Measurements from ENCODE around the gene SMDT1. TPM values are rescaled to one million over a fixed set of nuclear protein-coding genes. Genes with fewer than 3 reads are reported as not detected.
"Not testable (repeated sequence)": the region's sequence is repeated elsewhere in the genome, so short reads cannot be mapped to it uniquely, and the experiment has no call there.

SMDT1 gene
- total and polyA plus RNA-seq, 2 donors (not counting 1 experiment from before 2014, with no cell fraction given) = 122 to 140 TPM

DNA sequence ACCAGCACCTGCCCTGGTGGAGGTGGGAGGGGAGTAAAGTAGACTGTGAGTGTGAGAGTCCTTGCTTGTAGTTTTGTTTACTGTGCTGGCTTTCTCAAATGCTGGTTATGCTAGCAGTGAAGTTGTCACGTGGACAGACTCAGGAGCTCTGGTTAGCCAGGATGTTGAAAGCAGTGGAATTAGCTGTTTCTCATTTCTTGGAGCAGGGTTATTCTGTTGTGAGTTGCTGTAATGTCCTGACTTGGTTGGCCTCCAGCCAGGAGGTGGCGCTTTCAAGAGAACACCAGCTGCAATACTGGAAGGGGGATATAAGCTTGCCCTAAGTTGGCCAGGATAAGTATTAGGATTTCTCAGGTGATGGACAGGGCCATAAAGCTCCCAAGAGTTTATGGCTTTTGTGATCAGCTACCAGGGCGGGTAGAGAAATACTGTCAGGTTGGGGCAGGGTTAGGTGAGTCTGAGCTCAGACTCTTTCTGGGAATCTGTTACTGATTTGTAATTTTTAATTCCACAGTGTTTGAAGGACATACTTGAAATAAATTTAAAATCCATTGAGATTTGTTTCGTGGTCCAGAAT is 37.4 kb downstream of the SMDT1 start:
- POLR2A ChIA-PET = interaction anchor here (0.5 kb wide), 1 partner anchor 74 kb away, joined by 6 read pairs; no protein-coding TSS in a partner anchor

DNA sequence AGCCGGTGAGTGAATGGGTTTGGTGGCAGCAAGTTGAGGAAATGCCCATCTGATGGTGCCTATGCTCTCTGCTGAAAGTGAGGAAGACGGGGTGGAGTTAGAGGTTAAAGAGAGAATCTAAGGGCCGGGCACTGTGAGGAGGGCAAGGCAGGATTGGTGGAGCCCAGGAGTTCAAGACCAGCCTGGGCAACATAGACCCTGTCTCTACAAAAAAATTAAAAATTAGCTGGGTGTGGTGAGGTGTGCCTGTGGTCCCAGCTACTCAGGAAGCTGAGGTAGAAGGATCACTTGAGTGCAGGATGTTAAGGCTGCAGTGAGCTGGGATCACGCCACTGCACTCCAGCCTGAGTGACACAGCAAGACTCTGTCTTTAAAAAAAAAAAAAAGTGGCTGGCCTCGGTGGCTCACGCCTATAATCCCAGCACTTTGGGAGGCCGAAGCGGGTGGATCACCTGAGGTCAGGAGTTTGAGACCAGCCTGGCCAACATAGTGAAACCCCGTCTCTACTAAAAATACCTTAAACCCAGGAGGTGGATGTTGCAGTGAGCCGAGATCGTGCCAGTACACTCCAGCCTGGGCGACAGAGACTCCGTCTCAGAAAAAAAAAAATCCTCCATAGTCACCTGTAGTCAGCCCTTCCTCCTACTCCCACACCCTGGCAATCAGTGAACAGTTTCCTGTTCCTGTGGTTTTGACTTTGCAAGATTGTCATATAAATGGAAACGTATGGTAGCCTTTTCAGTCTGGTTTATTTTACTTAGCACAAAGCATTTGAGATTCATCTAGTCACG is 40.9 kb downstream of the SMDT1 start:
- Mint-ChIP-seq H3K27ac (peak overlapping the region; percentile 1), H3K4me3 (peak overlapping the region; percentile 59), H3K4me1 (peaks cover 20% of the 10 kb centered on the region)
- CTCF ChIA-PET; H3K27me3 Mint-ChIP-seq; H3K9me3 Mint-ChIP-seq (ENCODE audit: insufficient read depth); H3K36me3 ChIP-seq (replicated peaks in 1 of 2; ENCODE audit: control extremely low read depth in 1 of 2, control insufficient read depth in 1 of 2, extremely low read depth in 1 of 2, insufficient read depth in 2 of 2, low read length in 1 of 2); H3K27me3 ChIP-seq (replicated peaks in 1 of 4; ENCODE audit: control extremely low read depth in 1 of 4, control insufficient read depth in 3 of 4, insufficient read depth in 4 of 4, low read length in 3 of 4); DNase-seq; H2AFZ ChIP-seq (ENCODE audit: insufficient read depth, low read depth, low read length, poor library complexity, severe bottlenecking); POLR2A ChIA-PET; H4K20me1 ChIP-seq (ENCODE audit: control insufficient read depth, insufficient read depth, low read length, poor library complexity, severe bottlenecking); intact Hi-C loops (cut with micrococcal nuclease); H3K27ac ChIP-seq (ENCODE audit: low read length in 2 of 2); H3K79me2 ChIP-seq (ENCODE audit: control insufficient read depth, insufficient read depth, low read length): not testable (repeated sequence)
- WGBS (ENCODE audit: insufficient coverage) = 7% methylated on average over 12 of the region's 15 CpGs
- Histone ChIP-seq H3K4me2 (replicated peaks; ENCODE audit: low read depth, low read length, poor library complexity, severe bottlenecking) (peak overlapping the region; percentile 61), H3K4me3 (ENCODE audit: control extremely low read depth in 1 of 5, extremely low read depth in 1 of 5, insufficient read depth in 1 of 5, low read depth in 2 of 5, low read length in 4 of 5) (peak overlapping the region in 1 of 5 experiments; percentile 5), H3K4me1 (ENCODE audit: control insufficient read depth in 2 of 2, insufficient read depth in 2 of 2, low read length in 2 of 2) (peaks cover 15 to 16% of the 10 kb centered on the region in 2 donors), H3K9ac (ENCODE audit: low read length) (peak overlapping the region; percentile 27), H3K9me3 (ENCODE audit: control extremely low read depth in 1 of 3, control insufficient read depth in 2 of 3, insufficient read depth in 1 of 3, low read length in 2 of 3) (peaks cover 0 to 12% (median 1%) of the 10 kb centered on the region in 3 donors)
- peak; percentile 21 for ATAC-seq (ENCODE audit: low read depth)

More for the DNA sequence above, 37.4 kb downstream of the SMDT1 start:
- H3K27ac Mint-ChIP-seq = no peak overlapping the region
- Histone ChIP-seq H3K4me1 (ENCODE audit: control insufficient read depth in 2 of 2, insufficient read depth in 2 of 2, low read length in 2 of 2) (peaks cover 15 to 16% of the 10 kb centered on the region in 2 donors), H3K4me3 (ENCODE audit: control extremely low read depth in 1 of 5, extremely low read depth in 1 of 5, insufficient read depth in 1 of 5, low read depth in 2 of 5, low read length in 4 of 5) (no peak overlapping the region), H2AFZ (ENCODE audit: insufficient read depth, low read depth, low read length, poor library complexity, severe bottlenecking) (no peak overlapping the region), H3K27ac (ENCODE audit: low read length in 2 of 2) (no peak overlapping the region), H3K9ac (ENCODE audit: low read length) (no peak overlapping the region), H3K36me3 (replicated peaks in 1 of 2; ENCODE audit: control extremely low read depth in 1 of 2, control insufficient read depth in 1 of 2, extremely low read depth in 1 of 2, insufficient read depth in 2 of 2, low read length in 1 of 2) (no peaks in the 10 kb centered on the region), H3K9me3 (ENCODE audit: control extremely low read depth in 1 of 3, control insufficient read depth in 2 of 3, insufficient read depth in 1 of 3, low read length in 2 of 3) (peaks cover 0 to 24% (median 11%) of the 10 kb centered on the region in 3 donors), H3K27me3 (replicated peaks in 1 of 4; ENCODE audit: control extremely low read depth in 1 of 4, control insufficient read depth in 3 of 4, insufficient read depth in 4 of 4, low read length in 3 of 4) (no peaks in the 10 kb centered on the region), H3K4me2 (replicated peaks; ENCODE audit: low read depth, low read length, poor library complexity, severe bottlenecking) (no peak overlapping the region), H3K79me2 (ENCODE audit: control insufficient read depth, insufficient read depth, low read length) (no peaks in the 10 kb centered on the region), H4K20me1 (ENCODE audit: control insufficient read depth, insufficient read depth, low read length, poor library complexity, severe bottlenecking) (no peaks in the 10 kb centered on the region)
- H3K4me3 Mint-ChIP-seq = no peak overlapping the region
- CTCF ChIA-PET = interaction anchor here (0.5 to 2.2 kb wide), 5 partner anchors 151 to 568 kb away, joined by 3 to 8 read pairs (median 4); no protein-coding TSS in a partner anchor
- peaks cover 2% of the 10 kb centered on the region for H3K9me3 Mint-ChIP-seq (ENCODE audit: insufficient read depth)
- intact Hi-C loops (cut with micrococcal nuclease) = no loop called here
- no peaks in the 10 kb centered on the region for H3K27me3 Mint-ChIP-seq
- ATAC-seq (ENCODE audit: low read depth) (no peak), DNase-seq (no peak)
- WGBS (ENCODE audit: insufficient coverage) = 94% methylated on average over 3 of the region's 4 CpGs
- TF ChIP-seq, protein P1, sequence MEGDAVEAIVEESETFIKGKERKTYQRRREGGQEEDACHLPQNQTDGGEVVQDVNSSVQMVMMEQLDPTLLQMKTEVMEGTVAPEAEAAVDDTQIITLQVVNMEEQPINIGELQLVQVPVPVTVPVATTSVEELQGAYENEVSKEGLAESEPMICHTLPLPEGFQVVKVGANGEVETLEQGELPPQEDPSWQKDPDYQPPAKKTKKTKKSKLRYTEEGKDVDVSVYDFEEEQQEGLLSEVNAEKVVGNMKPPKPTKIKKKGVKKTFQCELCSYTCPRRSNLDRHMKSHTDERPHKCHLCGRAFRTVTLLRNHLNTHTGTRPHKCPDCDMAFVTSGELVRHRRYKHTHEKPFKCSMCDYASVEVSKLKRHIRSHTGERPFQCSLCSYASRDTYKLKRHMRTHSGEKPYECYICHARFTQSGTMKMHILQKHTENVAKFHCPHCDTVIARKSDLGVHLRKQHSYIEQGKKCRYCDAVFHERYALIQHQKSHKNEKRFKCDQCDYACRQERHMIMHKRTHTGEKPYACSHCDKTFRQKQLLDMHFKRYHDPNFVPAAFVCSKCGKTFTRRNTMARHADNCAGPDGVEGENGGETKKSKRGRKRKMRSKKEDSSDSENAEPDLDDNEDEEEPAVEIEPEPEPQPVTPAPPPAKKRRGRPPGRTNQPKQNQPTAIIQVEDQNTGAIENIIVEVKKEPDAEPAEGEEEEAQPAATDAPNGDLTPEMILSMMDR (IDR thresholded peaks at IDR 0.05) = no peak
- TF ChIP-seq EZH2 (IDR thresholded peaks at IDR 0.05; ENCODE audit: borderline replicate concordance, insufficient read depth, low read depth, low read length, poor library complexity, severe bottlenecking) = no peak
- H3K4me1 Mint-ChIP-seq = peaks cover 20% of the 10 kb centered on the region

DNA sequence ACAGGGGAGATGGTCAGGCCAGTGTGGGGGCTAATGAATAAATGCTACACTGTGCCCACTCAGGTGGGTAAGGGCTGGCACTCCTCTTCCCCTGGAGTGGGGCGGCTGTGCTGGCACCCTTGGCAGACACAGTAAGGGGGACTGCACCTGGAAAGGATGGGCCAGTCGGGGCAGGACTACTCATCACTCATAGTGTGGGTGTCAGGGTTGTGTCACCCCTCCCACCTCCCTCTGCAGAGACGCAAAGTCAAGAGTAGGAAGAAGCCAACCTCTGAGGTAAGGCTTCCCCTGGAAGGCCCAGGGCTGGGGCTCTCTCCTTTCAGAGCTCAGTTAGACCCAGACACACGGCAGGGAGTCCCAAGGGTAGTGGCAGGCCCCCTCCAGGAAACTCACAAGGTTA is 44.0 kb downstream of the SMDT1 start:
- intact Hi-C loops (cut with micrococcal nuclease); CTCF ChIA-PET; H3K9me3 Mint-ChIP-seq (ENCODE audit: insufficient read depth); H3K9me3 ChIP-seq (ENCODE audit: control extremely low read depth in 1 of 3, control insufficient read depth in 2 of 3, insufficient read depth in 1 of 3, low read length in 2 of 3); H3K9ac ChIP-seq (ENCODE audit: low read length); H3K79me2 ChIP-seq (ENCODE audit: control insufficient read depth, insufficient read depth, low read length); H3K27me3 ChIP-seq (replicated peaks in 1 of 4; ENCODE audit: control extremely low read depth in 1 of 4, control insufficient read depth in 3 of 4, insufficient read depth in 4 of 4, low read length in 3 of 4); H3K27ac ChIP-seq (ENCODE audit: low read length in 2 of 2); H3K4me3 ChIP-seq (ENCODE audit: control extremely low read depth in 1 of 5, extremely low read depth in 1 of 5, insufficient read depth in 1 of 5, low read depth in 2 of 5, low read length in 4 of 5); POLR2A ChIA-PET; DNase-seq; H3K27ac Mint-ChIP-seq; H3K36me3 ChIP-seq (replicated peaks in 1 of 2; ENCODE audit: control extremely low read depth in 1 of 2, control insufficient read depth in 1 of 2, extremely low read depth in 1 of 2, insufficient read depth in 2 of 2, low read length in 1 of 2); H4K20me1 ChIP-seq (ENCODE audit: control insufficient read depth, insufficient read depth, low read length, poor library complexity, severe bottlenecking); ATAC-seq (ENCODE audit: low read depth); H2AFZ ChIP-seq (ENCODE audit: insufficient read depth, low read depth, low read length, poor library complexity, severe bottlenecking); H3K27me3 Mint-ChIP-seq; H3K4me2 ChIP-seq (replicated peaks; ENCODE audit: low read depth, low read length, poor library complexity, severe bottlenecking); H3K4me3 Mint-ChIP-seq: not testable (repeated sequence)
- peaks cover 15 to 16% of the 10 kb centered on the region in 2 donors for H3K4me1 ChIP-seq (ENCODE audit: control insufficient read depth in 2 of 2, insufficient read depth in 2 of 2, low read length in 2 of 2)
- peaks cover 20% of the 10 kb centered on the region for H3K4me1 Mint-ChIP-seq
- WGBS (ENCODE audit: insufficient coverage) = no CpG with 5 or more reads among the region's 4 CpGs
